ENCODE data around the gene PCDHGB1. TPM values are rescaled to one million over a fixed set of nuclear protein-coding genes. Genes with fewer than 3 reads are reported as not detected.

Gene PCDHGB1
- polyA plus RNA-seq, 1 donor from 2014 or later, result 0.46 TPM

- no peak for TF ChIP-seq REST (IDR thresholded peaks at IDR 0.05; ENCODE audit: borderline replicate concordance)
- no peak for TF ChIP-seq MXI1 (conservative IDR thresholded peaks at IDR 0.05; ENCODE audit: poor library complexity, severe bottlenecking)
- no peak for TF ChIP-seq EP300 (conservative IDR thresholded peaks at IDR 0.05; ENCODE audit: poor library complexity, severe bottlenecking)
- TF ChIP-seq TAF1 (IDR thresholded peaks at IDR 0.05; ENCODE audit: low read depth), result no peak
- no peak overlapping the region for H3K9ac ChIP-seq (ENCODE audit: low read length)
- no peak overlapping the region for H3K4me3 ChIP-seq (ENCODE audit: low read length)
- H3K79me2 ChIP-seq (replicated peaks; ENCODE audit: insufficient read depth, low read length), result no peaks in the 10 kb centered on the region
- no peak overlapping the region for H3K4me2 ChIP-seq (ENCODE audit: low read length)
- no peaks in the 10 kb centered on the region for H3F3A ChIP-seq (ENCODE audit: insufficient read depth, low read length, poor library complexity, severe bottlenecking)
- no peaks in the 10 kb centered on the region for H3K9me2 ChIP-seq (ENCODE audit: insufficient read depth, low read length)
- no peak overlapping the region for H2AFZ ChIP-seq (ENCODE audit: low read depth, low read length)
- no peaks in the 10 kb centered on the region for H3K27me3 ChIP-seq (ENCODE audit: insufficient read depth, low read depth, low read length)
- no peak overlapping the region for H3K27ac ChIP-seq (ENCODE audit: low read length)
- H3K9me3 ChIP-seq (ENCODE audit: low read length), result peaks cover 22% of the 10 kb centered on the region
- no peaks in the 10 kb centered on the region for H4K20me1 ChIP-seq (ENCODE audit: insufficient read depth)
- H3K36me3 ChIP-seq (ENCODE audit: insufficient read depth, low read length), result no peaks in the 10 kb centered on the region
Observed at GRCh38 chr5:141383345-141383744, 33.4 kb downstream of the PCDHGB1 start.

- no peaks in the 10 kb centered on the region for H3F3A ChIP-seq (ENCODE audit: insufficient read depth, low read length, poor library complexity, severe bottlenecking)
- H4K20me1 ChIP-seq (ENCODE audit: insufficient read depth), result no peaks in the 10 kb centered on the region
Observed at GRCh38 chr5:141384471-141385267, 34.8 kb downstream of the PCDHGB1 start.

More at GRCh38 chr5:141384471-141385267, 34.8 kb downstream of the PCDHGB1 start:
- Histone ChIP-seq H3K4me2 (ENCODE audit: low read length) (no peak overlapping the region), H3K4me3 (ENCODE audit: low read length) (no peak overlapping the region), H2AFZ (ENCODE audit: low read depth, low read length) (no peak overlapping the region), H3K9me2 (ENCODE audit: insufficient read depth, low read length) (no peaks in the 10 kb centered on the region), H3K9ac (ENCODE audit: low read length) (no peak overlapping the region), H3K27ac (ENCODE audit: low read length) (no peak overlapping the region), H3K79me2 (replicated peaks; ENCODE audit: insufficient read depth, low read length) (no peaks in the 10 kb centered on the region), H3K9me3 (ENCODE audit: low read length) (peaks cover 31% of the 10 kb centered on the region), H3K36me3 (ENCODE audit: insufficient read depth, low read length) (no peaks in the 10 kb centered on the region), H3K27me3 (ENCODE audit: insufficient read depth, low read depth, low read length) (no peaks in the 10 kb centered on the region)
- TF ChIP-seq MXI1 (conservative IDR thresholded peaks at IDR 0.05; ENCODE audit: poor library complexity, severe bottlenecking) (no peak), SMC3 (conservative IDR thresholded peaks at IDR 0.05; ENCODE audit: poor library complexity) (no peak), EP300 (conservative IDR thresholded peaks at IDR 0.05; ENCODE audit: poor library complexity, severe bottlenecking) (no peak), TAF1 (IDR thresholded peaks at IDR 0.05; ENCODE audit: low read depth) (no peak), EZH2 (IDR thresholded peaks at IDR 0.05; ENCODE audit: borderline replicate concordance, insufficient read depth, low read length, poor library complexity, severe bottlenecking) (no peak), RAD21 (conservative IDR thresholded peaks at IDR 0.05) (no peak), REST (IDR thresholded peaks at IDR 0.05; ENCODE audit: borderline replicate concordance) (no peak)

All from neural cell (in vitro differentiated cells).